GM18508 (cell line): ENCODE data around the gene BTG2.
"Not testable (repeated sequence)": the region's sequence is repeated elsewhere in the genome, so short reads cannot be mapped to it uniquely, and the experiment has no call there.

Experiments
- ATAC-seq: cut with Tn5 transposase; IDR thresholded peaks from one replicate; pipeline ENCODE4 v1.9.1; 2021; ENCODE audit warnings: moderate number of reproducible peaks; ENCODE audit not compliant: insufficient read depth, unreplicated experiment

Gene BTG2

GRCh38 chr1:203311368-203312301, 6.3 kb downstream of the BTG2 start:
- ATAC-seq: no peak

DNA sequence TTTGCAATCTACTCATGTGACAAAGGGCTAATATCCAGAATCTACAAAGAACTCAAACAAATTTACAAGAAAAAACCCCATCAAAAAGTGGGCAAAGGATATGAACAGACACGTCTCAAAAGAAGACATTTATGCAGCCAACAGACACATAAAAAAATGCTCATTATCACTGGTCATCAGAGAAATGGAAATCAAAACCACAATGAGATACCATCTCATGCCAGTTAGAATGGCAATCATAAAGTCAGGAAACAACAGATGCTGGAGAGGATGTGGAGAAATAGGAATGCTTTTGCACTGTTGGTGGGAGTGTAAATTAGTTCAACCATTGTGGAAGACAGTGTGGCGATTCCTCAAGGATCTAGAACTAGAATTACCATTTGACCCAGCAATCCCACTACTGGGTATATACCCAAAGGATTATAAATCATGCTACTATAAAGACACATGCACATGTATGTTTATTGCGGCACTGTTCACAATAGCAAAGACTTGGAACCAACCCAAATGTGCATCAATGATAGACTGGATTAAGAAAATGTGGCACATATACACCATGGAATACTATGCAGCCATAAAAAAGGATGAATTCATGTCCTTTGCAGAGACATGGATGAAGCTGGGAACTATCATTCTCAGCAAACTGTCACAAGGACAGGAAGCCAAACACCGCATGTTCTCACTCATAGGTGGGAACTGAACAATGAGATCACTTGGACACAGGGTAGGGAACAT, 8.9 kb downstream of the BTG2 start:
- ATAC-seq: not testable (repeated sequence)

DNA sequence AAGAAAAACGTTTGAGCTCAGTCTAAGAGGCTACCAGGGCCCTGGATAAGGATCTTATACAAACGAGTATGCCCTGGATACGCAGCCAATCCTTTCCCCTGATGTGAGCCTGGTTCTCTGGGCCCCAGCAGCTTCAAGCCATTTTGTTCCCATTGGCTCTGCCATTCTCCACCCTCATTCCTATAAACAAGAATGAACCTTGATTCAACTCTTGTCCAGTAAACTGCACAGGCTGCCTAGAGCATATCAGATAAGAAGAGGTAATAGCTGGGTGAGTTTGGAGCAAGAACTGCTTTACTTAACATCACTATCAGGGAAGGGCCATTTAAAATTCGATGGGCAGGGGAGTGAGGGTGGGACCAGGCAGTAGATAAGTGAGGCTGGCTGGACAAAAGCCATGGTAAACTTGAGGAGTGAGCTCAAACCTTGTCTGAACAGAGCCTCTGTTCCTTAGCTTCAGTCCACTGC, 11.3 kb downstream of the BTG2 start:
- no peak for ATAC-seq

DNA sequence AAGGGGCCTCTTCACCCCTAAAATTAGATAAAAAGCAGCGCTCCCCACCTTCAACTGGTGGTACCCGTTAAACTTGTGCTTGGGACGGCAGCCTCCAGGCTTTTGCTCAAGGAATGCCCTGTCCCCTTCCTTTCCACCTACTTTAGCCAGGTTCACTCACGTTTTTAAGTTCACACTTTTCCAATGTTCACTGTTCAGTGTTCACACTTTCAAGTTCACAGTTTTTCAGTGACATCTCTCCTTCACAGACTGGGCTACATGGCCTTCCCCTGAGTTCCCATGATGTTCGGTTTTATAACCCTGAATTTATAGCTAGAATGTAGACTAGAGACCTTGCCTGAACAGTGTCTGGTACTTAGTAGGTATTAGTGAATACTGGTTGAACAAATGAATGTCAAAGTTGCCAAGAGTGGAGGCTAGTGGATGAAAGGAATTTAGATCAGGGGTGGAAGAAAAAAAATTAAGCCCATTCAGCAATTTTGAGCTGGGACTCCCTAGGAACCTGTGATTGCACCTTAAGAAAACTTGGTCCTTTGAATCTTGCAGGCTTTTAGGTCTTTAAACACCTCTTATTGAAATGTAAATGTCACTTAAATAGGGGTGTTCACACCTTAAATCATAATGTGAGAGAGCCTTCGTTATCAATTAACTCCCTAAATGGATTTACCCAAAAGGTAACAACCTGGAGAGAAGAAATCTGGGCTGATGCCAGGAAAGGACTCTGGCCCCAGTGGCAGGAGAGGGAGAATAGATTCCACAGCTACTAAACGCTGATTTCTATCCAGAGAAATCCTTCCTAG, 12.3 kb downstream of the BTG2 start:
- no peak for ATAC-seq

DNA sequence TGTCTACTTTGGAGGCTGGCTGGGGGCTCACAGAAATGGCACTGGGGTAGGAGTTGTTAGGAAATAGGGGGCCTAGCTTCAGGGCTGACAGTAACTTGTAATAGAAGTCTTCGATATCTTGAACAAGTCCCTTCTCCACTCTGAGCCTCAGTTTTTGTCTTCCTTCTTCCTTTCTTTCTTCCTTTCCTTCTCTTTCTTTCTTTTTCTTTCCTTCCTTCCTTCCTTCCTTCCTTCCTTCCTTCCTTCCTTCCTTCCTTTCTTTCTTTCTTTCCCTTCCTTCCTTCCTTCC, 12.9 kb downstream of the BTG2 start:
- no peak for ATAC-seq

- peak; percentile 36 for ATAC-seq
These were observed 15.4 kb downstream of the BTG2 start for GRCh38 chr1:203320591-203321272.

DNA sequence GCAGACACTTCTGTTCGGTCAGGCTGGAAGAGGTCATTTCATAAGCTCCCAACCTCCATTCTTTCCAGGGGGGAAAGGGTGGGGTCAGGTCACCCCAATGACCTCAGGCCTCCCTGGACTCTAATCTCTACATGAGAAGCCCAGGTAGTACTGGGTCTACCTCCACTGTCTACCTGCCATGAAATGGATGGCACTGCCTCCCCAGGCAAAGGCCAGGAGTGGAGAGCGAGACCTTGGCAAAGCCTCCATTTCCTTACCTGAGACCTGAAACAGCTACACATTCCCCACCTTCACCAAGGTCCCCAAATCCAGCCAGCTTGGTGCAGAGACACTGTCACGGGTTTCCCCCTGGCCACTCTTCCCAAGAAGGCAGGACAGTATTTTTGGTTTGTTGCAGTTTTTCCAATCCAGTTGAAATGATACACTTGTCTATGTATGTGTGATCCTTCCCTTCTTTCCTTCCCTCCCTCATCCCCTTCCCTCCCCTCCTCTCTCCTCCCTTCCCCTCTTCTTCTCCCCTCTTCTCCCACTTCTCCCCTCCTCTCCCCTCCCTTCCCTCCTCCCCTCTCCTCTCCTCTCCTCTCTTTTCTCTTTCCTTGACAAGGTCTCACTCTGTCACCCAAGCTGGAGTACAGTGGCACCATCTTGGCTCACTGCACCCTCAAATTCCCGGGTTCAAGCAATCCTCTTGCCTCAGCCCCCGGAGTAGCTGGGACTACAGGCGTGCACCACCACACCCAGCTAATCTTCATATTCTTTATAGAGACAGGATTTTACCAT, 16.1 kb downstream of the BTG2 start:
- no peak for ATAC-seq

DNA sequence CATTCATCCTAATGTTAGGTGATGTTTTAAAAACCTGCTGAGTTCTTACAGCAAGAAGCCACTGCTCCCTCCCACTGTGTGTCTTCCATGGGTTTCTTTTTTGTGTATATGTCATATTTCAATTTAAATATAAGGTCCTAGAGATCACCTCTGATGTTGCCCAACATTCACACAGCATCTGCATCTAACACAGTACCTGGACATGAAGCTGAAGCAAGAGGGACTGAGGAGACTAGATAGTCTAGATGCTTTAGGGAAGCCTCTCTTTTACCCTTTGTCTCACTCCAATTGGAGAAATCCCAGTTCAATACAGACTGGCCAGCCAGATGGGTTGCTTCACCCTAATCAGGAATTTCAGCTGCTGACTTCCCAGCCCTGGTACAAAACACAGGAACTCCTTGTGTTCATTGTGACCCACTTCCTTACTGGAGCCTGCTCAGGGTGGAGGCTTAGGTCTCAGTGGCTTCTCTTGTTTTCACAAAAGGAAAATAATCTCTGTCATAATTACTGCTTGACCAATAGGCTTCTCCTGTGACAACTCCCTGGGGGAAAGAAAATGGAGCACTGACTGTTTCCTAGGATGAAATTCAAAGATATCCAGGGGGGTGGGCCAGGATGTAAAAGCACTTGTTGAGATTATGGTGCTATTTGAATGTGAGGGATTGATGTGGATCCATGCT, 17.3 kb downstream of the BTG2 start:
- no peak for ATAC-seq

DNA sequence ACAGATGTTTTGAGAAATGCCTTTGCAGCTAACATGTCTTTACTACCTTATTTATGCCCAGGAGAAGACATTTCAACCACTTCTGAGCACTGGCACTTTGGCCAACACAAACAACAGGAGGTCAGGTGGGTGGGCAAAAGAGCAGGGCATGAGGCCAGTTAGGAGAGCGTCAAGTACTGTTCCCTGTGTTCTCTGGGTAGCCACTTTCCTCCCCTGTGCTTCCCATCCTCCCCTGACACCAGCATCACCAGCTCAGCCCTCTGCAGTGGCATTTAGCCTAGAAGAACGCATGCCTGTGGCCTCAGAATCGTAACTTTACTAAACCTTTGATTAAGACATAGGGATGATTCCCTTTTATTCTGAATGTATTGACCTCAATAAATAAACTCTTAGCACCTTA, 18.3 kb downstream of the BTG2 start:
- ATAC-seq: no peak

DNA sequence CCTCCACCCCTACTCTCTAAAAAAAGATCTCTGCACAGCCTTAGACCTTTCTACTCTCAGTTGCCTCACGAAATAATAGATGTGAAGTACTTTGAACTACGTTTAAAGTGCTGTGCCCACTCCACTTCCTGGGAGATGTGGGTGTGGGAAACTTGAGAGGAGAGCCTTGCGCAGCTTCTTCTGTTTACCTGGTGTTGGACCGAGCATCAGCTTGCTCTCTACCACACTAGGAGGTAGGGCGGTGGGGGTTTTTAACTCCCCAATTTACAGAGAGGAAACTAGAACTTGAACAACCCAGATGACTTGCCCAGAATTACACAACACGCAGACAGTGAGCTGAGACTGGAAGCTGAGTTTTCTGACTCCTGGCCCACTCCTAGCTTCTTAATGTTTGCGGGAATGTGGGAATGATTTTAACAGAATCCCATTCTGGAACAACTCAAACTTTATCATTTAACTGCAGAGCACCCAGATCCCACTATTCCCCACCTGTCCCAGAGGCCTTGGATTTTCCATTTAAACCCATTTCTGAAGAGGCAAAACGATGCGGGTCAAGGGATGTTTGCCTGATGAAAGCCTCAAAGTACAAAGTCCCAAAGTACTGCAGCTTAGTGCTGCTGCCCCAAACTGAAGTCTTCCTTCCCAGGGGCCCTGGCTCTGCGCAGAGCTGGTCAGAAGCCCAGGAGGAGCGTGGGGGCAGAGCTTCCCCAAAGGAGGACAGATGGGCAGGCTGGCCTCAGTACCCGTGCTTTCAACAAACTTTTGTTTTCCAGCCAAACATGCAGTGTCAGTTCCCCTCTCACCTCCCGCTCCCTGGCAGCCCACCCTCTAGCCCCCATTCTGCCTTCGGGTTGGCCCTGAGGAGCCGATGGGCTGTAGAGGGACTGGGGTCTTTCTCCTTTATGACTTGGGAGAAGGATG, 19.0 kb downstream of the BTG2 start:
- no peak for ATAC-seq

DNA sequence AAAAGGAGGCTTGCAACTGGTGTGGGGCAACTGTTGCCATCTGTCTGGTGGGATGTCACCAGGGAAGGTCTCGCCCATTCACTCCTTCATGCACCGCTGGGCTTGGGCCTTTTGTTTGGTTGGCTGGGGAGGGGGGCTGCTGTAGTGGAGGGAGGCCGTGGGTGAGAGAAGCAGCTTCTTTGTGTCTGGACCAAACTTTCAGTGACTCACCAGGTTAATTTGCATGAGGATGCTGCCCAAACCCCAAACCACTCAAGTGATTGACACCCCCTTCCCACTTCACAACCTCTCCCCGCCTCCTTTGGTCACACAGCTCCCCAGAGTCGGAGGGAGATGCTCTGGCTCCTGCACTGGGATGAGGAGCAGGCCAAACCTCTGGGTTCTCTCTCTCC, 19.7 kb downstream of the BTG2 start:
- no peak for ATAC-seq

- ATAC-seq: no peak
These were observed 20.2 kb downstream of the BTG2 start for GRCh38 chr1:203325418-203326091.

- ATAC-seq: peak; percentile 32
These were observed 21.7 kb downstream of the BTG2 start for GRCh38 chr1:203326830-203327683.

GRCh38 chr1:203327684-203328457, 22.6 kb downstream of the BTG2 start:
- ATAC-seq: peak; percentile 15

DNA sequence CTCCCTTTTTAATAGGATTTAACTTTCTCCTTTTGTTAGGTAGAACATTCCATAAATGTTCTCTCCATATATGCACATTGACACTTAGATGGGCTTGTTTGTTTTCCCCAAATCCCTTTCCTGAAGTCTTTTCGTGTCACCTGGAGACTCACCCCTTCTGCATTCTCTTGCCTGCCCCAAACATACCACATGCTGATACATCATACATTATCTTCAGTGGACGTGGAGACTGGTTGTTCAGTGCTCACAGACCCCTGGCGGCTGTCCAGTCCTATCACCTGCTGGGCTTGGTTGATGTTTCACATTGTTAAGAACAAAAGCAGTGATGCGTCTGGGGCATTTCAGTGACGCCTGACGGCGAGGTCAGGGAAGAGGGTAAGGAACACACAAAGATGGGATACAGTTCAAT, 23.4 kb downstream of the BTG2 start:
- no peak for ATAC-seq

GRCh38 chr1:203331224-203331623, 25.9 kb downstream of the BTG2 start:
- no peak for ATAC-seq
